Activated naive CD4-positive, alpha-beta T cell treated with anti-CD3 and anti-CD28 coated beads for 36 hours (primary cell): ENCODE data around the gene PEX26. TPM values are rescaled to one million over a fixed set of nuclear protein-coding genes. Genes with fewer than 3 reads are reported as not detected.
A peak's percentile ranks its signal among the peaks of the same experiment; 100 is the strongest.

Experiments used
- CTCF ChIA-PET: fragments of 350-600 bp; sonication (Branson Sonifier 250); formaldehyde crosslinking; loops from one replicate; lab custom pipeline; 2021; ENCODE audit warnings: antibody characterized with exemption; lab: Charles Lee
- DNase-seq: peaks from one replicate; pipeline ENCODE4 v3.0.0-alpha.2; 2020
- H3K27ac Mint-ChIP-seq: one replicate; pipeline ENCODE4 v1.8.0; 2021; ENCODE audit warnings: mild to moderate bottlenecking, mixed read lengths
- H3K27me3 Mint-ChIP-seq: one replicate; pipeline ENCODE4 v1.8.0; 2021; ENCODE audit warnings: low read depth, mixed read lengths
- H3K36me3 Mint-ChIP-seq: one replicate; pipeline ENCODE4 v1.8.0; 2021; ENCODE audit warnings: low read depth, mixed read lengths
- H3K4me1 Mint-ChIP-seq: one replicate; pipeline ENCODE4 v1.8.0; 2021; ENCODE audit warnings: low read depth, mixed read lengths
- H3K4me3 Mint-ChIP-seq: one replicate; pipeline ENCODE4 v1.8.0; 2021; ENCODE audit warnings: mild to moderate bottlenecking, moderate library complexity, mixed read lengths
- H3K9me3 Mint-ChIP-seq: one replicate; pipeline ENCODE4 v1.8.0; 2021; ENCODE audit warnings: mixed read lengths
- intact Hi-C: fragments of 100-400 bp; cut with micrococcal nuclease; formaldehyde crosslinking; loops from one replicate; pipeline ENCODE4 v1.15.1; 2023
- total RNA-seq, 2 experiments: library from RNA; stranded (reverse); gene quantifications; one replicate each; pipeline ENCODE4 v1.2.3, GENCODE V29; 2021

Gene PEX26
- total RNA-seq, 2 experiments from 2014 or later: 47.6 to 48.2 TPM

DNA sequence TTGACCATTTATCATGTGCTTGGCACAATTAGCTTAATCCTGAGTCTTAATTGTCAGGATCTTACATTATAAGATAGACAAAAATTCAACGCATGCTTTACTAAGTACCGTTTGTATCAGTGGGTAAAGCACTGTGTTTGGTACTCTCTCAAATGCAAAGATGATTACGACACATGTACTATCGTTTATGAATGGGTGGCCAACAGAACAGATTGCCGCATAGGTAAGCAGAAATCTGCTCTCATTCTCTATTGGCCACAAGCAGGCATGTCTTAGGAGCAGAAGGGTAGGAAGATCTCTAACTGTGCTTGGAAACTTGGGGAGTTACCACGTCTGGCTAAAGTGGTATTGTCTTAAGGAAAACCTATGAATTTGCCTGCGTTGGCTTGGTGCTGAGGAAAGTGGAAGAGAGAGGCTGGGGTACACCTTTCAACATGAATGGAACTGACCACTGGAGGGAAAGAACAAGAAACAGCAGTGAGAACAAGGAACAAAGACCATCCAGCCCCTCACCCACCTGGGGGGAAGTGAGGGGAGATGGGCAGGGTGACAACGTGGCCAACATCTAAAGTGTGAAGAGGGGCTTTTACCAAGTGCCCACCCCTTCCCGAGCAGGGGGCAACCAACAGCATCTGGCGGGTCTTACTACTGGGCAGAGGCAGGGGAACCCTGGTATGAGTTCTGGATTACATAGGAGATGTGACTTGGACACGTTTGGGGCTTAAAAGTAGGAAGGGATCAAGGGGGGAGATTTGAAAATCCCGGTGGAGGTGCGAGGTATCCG lies 31.8 kb downstream of the PEX26 start:
- Mint-ChIP-seq H3K4me1 (peaks cover 34% of the 10 kb centered on the region), H3K9me3 (peaks cover 11% of the 10 kb centered on the region), H3K4me3 (peak overlapping the region; percentile 35), H3K36me3 (peaks cover 14% of the 10 kb centered on the region), H3K27ac (no peak overlapping the region), H3K27me3 (peaks cover 33% of the 10 kb centered on the region)
- CTCF ChIA-PET: no interaction called here
- no peak for DNase-seq
- intact Hi-C loops: no loop called here

DNA sequence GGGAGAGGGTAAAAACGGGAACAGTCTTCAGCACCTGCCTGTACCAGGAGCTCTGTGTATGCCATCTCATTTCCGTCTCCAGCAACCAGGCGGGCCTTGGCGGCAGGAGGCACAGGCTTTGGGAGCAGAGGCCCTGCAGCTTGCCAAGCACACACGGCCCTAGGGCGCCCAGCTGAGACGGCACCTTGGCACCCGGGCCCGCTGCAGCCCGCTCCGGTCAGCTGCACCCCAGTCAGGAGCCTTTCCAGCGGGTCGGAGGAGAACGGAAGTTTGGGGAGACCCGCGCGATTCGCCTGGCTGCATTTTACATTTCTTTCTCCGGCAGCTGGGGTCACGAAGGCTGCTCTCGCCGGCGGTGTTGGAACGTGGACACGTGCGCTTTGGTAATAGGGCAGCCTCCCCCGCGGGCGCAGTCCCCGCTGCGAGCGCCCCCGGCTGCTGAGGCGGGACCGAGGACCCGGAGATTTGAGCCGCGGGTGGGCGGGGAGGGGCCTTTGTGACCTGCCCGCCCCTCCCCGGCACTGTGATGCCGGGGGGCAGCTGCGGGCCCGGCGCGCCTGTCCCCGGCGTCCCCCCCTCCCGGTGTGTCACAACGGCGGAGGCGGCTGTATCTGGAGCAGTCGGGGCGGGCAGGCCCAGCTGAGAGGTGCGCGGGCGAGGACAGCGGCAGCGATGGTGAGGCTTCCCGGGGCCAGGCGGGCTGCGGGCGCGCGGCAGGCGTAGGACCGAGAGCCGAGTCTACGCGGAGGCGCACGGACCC lies 32.6 kb downstream of the PEX26 start, which contains the start of gene TUBA8:
TSS of gene TUBA8 (plus strand) at position 616 of the 760 bp plus-strand sequence. CDS start at position 673, 57 bp downstream.
- peak within 1 kb of the TSS; percentile 37 for H3K4me3 Mint-ChIP-seq
- H3K9me3 Mint-ChIP-seq: peaks cover 11% of the 10 kb centered on the region
- peaks cover 9% of the 10 kb centered on the region for H3K36me3 Mint-ChIP-seq
- intact Hi-C loops: no loop called here
- H3K27me3 Mint-ChIP-seq: peaks cover 32% of the 10 kb centered on the region
- H3K27ac Mint-ChIP-seq: no peak within 1 kb of the TSS
- peak; percentile 35 for DNase-seq
- CTCF ChIA-PET: no interaction called here
- peaks cover 30% of the 10 kb centered on the region for H3K4me1 Mint-ChIP-seq

DNA sequence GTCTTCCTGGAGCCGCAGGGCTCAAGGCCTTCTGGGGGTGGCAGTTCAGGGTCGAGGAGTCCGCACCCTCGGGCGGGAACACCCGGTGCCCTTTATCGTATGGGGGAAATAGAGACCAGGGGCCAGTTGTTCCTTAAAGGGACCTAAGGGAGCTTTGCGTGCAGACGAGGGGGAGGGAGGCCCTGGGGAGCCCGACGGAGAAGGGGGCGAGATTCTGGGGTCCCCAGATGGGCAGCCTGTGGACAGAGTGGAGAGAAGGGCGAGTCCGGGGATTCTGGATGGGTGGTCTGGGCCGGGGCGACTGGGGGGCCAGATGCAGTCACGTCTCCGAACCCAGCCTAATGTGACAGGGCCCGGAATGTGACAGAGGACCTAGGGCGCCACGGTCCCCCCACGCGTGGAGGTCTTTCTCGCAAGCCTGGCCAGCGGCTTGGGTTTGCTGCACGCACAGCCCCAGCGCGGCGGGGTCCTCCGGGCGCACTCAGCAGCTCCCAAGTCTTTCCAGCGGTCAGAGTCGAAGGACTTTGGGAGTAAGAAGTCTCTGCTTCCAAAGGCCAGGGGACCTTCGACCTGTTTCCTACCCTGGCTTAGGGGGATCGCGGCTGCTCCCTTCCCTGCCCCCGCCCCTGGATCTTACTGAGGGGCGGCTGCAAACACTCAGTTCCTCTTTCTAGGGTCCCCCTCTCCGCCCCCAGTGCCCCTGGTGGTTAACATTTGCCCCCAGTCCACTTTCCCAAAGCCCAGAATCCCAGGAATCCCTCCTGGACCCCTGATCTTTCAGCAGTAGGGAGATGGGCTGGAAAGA lies 33.4 kb downstream of the PEX26 start:
- intact Hi-C loops: no loop called here

GRCh38 chr22:18111759-18112330 lies 34.1 kb downstream of the PEX26 start:
- intact Hi-C loops: no loop called here

More for the DNA sequence above, 33.4 kb downstream of the PEX26 start:
- H3K27ac Mint-ChIP-seq: no peak overlapping the region
- H3K4me1 Mint-ChIP-seq: peaks cover 24% of the 10 kb centered on the region
- H3K36me3 Mint-ChIP-seq: peaks cover 2% of the 10 kb centered on the region
- CTCF ChIA-PET: no interaction called here
- H3K9me3 Mint-ChIP-seq: peaks cover 6% of the 10 kb centered on the region
- peak overlapping the region; percentile 37 for H3K4me3 Mint-ChIP-seq
- H3K27me3 Mint-ChIP-seq: peaks cover 32% of the 10 kb centered on the region
- DNase-seq: no peak

GRCh38 chr22:18112440-18112839 lies 34.6 kb downstream of the PEX26 start:
- Mint-ChIP-seq H3K36me3 (no peaks in the 10 kb centered on the region), H3K27ac (no peak overlapping the region), H3K9me3 (no peaks in the 10 kb centered on the region), H3K27me3 (peaks cover 32% of the 10 kb centered on the region), H3K4me3 (no peak overlapping the region), H3K4me1 (peaks cover 21% of the 10 kb centered on the region)
- intact Hi-C loops: no loop called here
- DNase-seq: no peak
- CTCF ChIA-PET: no interaction called here

More at GRCh38 chr22:18111759-18112330, 34.1 kb downstream of the PEX26 start:
- peaks cover 24% of the 10 kb centered on the region for H3K4me1 Mint-ChIP-seq
- H3K27ac Mint-ChIP-seq: no peak overlapping the region
- DNase-seq: no peak
- no peak overlapping the region for H3K4me3 Mint-ChIP-seq
- H3K27me3 Mint-ChIP-seq: peaks cover 32% of the 10 kb centered on the region
- CTCF ChIA-PET: no interaction called here
- H3K9me3 Mint-ChIP-seq: peaks cover 5% of the 10 kb centered on the region
- H3K36me3 Mint-ChIP-seq: peaks cover 2% of the 10 kb centered on the region

DNA sequence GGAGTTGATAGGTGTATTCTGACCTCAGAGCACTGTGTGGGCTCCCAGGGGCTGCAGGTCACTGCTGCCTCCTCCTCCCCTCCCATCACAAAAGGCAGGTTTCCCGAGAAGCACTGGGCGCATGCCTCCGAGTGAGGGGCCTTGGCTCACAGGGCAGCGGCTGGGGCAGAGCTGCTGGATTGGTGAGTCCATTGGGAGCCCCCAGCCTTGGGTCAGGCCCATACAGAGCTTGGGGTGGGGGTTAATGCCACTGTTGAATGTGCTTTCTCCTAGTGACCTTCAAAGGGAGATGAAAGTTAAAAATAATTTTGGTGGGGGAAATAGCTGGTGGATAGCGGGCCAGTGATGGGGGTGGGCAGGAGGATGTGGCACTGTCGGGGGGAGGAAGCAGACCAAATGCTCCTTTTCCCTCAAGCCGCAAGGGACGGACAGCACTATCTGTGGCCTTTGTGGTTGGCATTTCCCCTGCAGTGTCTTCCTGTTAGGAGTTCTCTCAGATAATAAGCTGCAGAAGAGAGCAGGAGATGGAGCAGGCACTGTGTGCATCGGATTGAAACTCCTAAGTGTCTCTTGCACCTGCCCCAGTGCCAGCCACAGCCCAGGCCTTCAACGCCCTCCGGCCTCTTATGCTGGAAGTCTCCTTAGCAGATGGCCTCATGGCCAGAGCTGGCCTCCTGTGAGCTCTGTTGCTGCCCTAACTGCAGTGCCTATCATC lies 36.0 kb downstream of the PEX26 start:
- Mint-ChIP-seq H3K27me3 (peaks cover 27% of the 10 kb centered on the region), H3K4me3 (no peak overlapping the region)
- CTCF ChIA-PET: interaction anchor here (1.3 kb wide), 1 partner anchor 38 kb away, joined by 3 read pairs; no protein-coding TSS in a partner anchor

DNA sequence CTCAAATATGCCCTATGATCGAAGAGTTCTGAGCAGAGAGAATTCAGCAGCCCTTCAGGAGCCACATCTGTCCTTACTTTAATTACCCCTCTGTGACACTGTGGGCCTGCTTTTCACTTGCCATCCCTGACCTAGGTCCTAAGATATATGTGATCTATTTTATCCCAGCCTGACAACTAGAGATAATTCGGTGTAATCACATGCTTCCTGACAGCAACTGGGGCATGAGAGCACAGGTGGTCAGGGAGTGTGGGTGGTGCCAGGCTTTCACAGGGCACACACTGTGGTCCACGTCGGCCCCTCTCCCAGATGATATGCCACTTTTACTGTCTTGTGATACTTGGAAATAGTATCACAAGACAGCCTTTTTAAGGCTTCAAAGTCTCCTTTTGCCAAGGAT lies 36.7 kb downstream of the PEX26 start:
- CTCF ChIA-PET: interaction anchor here (1.3 kb wide), 1 partner anchor 38 kb away, joined by 3 read pairs; no protein-coding TSS in a partner anchor
- Mint-ChIP-seq H3K9me3 (no peaks in the 10 kb centered on the region), H3K27ac (no peak overlapping the region), H3K4me3 (no peak overlapping the region), H3K36me3 (no peaks in the 10 kb centered on the region), H3K4me1 (peaks cover 20% of the 10 kb centered on the region), H3K27me3 (peaks cover 25% of the 10 kb centered on the region)
- intact Hi-C loops: no loop called here
- DNase-seq: no peak

More for the DNA sequence above, 36.0 kb downstream of the PEX26 start:
- intact Hi-C loops: no loop called here
- Mint-ChIP-seq H3K4me1 (peaks cover 21% of the 10 kb centered on the region), H3K36me3 (no peaks in the 10 kb centered on the region), H3K27ac (no peak overlapping the region), H3K9me3 (no peaks in the 10 kb centered on the region)
- no peak for DNase-seq

DNA sequence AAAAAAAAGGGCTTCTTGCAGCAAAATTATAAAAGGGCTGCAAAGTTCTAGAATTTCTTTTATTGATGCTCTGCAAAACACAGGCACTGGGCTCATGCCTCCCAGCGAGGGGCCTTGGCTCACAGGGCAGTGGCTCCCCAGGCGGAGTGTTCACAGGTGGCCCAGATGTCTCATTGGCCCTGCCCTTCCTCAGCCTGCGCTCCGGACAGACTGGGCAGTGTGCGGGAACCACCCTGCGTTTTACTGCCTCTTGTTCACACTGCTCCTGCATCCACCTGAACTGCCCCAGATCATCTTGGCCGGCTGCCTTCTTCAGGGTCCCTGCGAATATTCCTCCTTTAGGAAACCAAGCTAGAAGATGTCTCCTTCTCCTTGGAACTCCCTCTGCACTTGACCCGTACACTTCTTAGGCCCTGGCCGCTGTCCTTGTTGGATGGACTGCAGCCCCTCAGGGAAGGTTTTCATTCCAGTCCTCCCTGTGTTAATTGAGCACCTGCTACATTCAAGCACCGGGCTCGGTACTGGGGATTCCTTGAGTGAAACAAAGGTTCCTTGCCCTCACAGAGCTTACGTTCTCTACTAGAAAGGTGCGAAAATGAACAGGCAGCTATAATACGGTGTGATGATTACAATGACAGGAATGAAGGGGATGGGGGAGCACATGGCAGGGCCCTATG lies 37.3 kb downstream of the PEX26 start:
- CTCF ChIA-PET: interaction anchor here (1.0 kb wide), 1 partner anchor 8 kb away, joined by 3 read pairs; no protein-coding TSS in a partner anchor
- H3K27ac Mint-ChIP-seq: no peak overlapping the region
- H3K36me3 Mint-ChIP-seq: no peaks in the 10 kb centered on the region
- H3K27me3 Mint-ChIP-seq: peaks cover 19% of the 10 kb centered on the region
- H3K9me3 Mint-ChIP-seq: no peaks in the 10 kb centered on the region
- no peak overlapping the region for H3K4me3 Mint-ChIP-seq
- intact Hi-C loops: no loop called here
- DNase-seq: no peak
- H3K4me1 Mint-ChIP-seq: peaks cover 17% of the 10 kb centered on the region

DNA sequence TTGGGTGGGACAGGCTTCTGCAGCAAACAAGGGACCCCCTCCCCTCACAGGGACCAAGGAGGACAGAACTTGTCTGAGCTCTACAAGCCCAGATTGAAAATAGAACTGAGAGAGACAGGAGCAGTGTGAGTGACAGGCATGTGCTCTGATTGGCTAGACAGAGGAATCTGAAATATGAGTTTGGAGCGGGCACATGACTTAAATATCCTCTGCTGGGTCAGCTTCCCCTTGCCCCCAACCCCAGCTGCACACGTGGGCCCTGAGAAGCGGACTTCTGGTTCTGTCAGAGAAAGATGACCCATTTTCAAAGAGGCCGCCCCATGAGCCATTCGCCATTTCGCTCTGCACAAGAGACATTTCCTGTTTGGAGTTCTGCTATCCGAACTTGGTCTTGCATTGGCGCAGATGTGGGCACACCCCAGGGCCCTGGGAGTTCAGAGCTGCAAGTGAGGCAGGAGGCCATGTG lies 38.1 kb downstream of the PEX26 start:
- Mint-ChIP-seq H3K4me1 (peaks cover 13% of the 10 kb centered on the region), H3K4me3 (no peak overlapping the region), H3K9me3 (no peaks in the 10 kb centered on the region), H3K36me3 (no peaks in the 10 kb centered on the region), H3K27ac (no peak overlapping the region), H3K27me3 (peaks cover 16% of the 10 kb centered on the region)
- no peak for DNase-seq
- intact Hi-C loops: no loop called here
- CTCF ChIA-PET: interaction anchor here (1.0 kb wide), 1 partner anchor 9 kb away, joined by 3 read pairs; no protein-coding TSS in a partner anchor

DNA sequence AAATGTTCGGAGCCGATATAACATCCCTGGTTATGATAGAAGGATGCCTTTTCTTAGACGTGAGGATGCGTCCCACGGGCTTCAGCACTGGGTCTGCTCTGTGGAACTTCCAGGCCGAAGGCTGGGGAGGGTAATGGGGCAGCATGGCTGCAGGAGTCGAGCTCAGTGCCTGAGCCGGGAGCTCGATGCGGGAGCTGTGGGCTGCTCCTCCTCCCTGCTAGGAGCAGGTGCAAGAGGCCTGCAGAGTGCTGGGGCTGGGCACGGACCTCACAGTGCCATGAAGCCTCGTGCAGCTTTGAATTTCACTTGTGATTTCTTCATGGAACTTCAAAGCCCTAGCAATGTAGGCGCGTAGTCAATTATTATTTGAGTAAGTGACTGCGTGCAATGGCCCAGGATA lies 38.8 kb downstream of the PEX26 start:
- CTCF ChIA-PET: interaction anchor here (0.6 kb wide), 1 partner anchor 24 kb away, joined by 3 read pairs; no protein-coding TSS in a partner anchor
- intact Hi-C loops: no loop called here
- DNase-seq: no peak
- H3K27ac Mint-ChIP-seq: no peak overlapping the region
- no peaks in the 10 kb centered on the region for H3K36me3 Mint-ChIP-seq
- H3K9me3 Mint-ChIP-seq: no peaks in the 10 kb centered on the region
- H3K4me3 Mint-ChIP-seq: no peak overlapping the region
- H3K4me1 Mint-ChIP-seq: peaks cover 12% of the 10 kb centered on the region
- peaks cover 13% of the 10 kb centered on the region for H3K27me3 Mint-ChIP-seq
